IPS-18c (cell line): ENCODE results near the gene FANCI.

ENCODE experiments used
- H3K4me3 ChIP-seq: 2 replicates; pipeline ENCODE4 v1.7.0; 2013; ENCODE audit warnings: low read depth, mild to moderate bottlenecking, low read length, moderate library complexity; ENCODE audit not compliant: insufficient read depth
- H3K9me3 ChIP-seq: one replicate; pipeline ENCODE4 v1.6.1; 2013; ENCODE audit warnings: mild to moderate bottlenecking, low read length, moderate library complexity; ENCODE audit not compliant: control insufficient read depth, insufficient read depth

Gene FANCI

DNA sequence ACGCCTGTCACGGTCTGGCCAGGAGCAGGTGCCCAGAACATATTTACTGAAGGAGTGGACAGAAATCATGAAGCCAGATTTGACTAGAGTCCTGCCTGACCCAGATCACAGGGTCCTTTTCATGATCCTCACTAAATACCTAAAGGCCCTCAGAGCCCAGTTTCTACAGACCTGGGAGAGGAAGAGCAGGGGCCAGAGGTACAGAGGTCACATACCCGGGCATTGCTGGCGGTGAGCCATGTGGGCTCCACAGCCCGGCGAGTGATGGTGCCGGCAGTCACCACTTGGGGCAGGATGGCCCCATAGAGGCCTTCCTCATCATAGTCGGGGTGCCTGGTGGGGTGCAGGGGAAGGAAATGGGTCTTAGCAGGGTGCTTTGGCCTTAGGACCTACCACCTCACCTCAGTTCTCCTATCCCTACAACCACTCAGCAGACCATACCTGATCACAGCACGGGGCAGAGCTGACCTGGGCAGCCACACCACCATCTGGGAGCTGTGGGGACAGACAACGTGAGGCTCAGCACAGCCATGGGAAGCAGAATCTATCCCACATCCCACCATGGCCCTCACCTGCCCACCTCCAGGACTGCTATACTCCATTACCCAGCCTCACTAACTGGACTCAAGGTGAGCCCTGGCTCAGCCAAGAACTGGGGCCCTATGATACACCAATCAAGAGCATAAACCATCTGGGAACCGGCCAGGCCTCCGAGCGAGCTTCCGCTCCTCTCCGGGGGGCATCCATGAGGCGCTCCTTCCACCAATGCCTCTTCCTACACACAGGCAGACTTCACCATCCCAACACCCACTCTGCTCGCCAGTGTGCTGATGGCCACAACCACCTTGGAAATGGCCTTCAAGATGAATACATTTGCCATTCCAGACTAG lies 78.0 kb downstream of the FANCI start:
- Histone ChIP-seq H3K9me3 (no peaks in the 10 kb centered on the region), H3K4me3 (no peak overlapping the region)

DNA sequence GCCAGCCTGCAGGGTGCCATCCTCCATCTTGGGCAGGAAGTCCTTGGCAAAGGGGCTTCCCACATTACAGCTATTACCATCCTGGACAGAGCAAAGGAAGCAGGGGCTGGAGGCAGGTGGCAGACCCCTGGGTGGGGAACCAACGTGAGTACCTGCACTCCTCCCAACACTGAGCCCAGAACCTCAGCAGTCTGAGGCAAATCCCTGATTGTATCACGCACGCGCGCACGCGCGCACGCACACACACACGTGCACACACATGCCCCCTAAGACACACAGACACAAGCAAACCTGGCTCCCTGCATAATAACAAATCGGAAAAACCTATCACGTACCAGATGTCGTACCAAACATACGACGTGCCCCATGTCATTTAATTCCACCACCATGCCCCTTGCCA lies 79.0 kb downstream of the FANCI start:
- H3K4me3 ChIP-seq = no peak overlapping the region
- no peaks in the 10 kb centered on the region for H3K9me3 ChIP-seq

DNA sequence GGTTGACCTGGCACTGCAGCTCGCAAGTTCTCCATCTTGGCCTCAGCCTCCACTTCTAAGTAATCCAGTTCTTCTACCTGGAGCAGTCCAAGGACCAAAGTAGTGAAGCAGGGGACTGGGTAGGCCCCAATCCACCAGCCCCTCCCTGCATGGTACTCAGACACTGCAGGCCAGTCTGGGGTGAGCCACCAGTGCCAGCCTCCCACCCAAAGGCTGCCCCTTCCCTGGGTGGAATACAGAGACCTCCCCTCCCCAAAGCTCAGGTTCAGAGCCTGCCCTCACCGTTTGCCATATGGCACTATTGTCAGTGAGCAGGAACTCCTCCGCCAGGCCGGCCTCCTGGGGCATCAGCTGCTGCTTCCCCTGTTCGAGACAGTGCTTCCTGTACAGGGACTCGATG lies 80.0 kb downstream of the FANCI start:
- H3K4me3 ChIP-seq = no peak overlapping the region
- H3K9me3 ChIP-seq = no peaks in the 10 kb centered on the region

GRCh38 chr15:89325039-89325803 lies 81.4 kb downstream of the FANCI start:
- Histone ChIP-seq H3K9me3 (no peaks in the 10 kb centered on the region), H3K4me3 (no peak overlapping the region)

- Histone ChIP-seq H3K9me3 (no peaks in the 10 kb centered on the region), H3K4me3 (no peak overlapping the region)
These were observed 82.5 kb downstream of the FANCI start for GRCh38 chr15:89326316-89326715.

- Histone ChIP-seq H3K4me3 (no peak overlapping the region), H3K9me3 (no peaks in the 10 kb centered on the region)
These were observed 83.3 kb downstream of the FANCI start for GRCh38 chr15:89327113-89327512.

- H3K4me3 ChIP-seq = no peak overlapping the region
- H3K9me3 ChIP-seq = no peaks in the 10 kb centered on the region
These were observed 84.8 kb downstream of the FANCI start for GRCh38 chr15:89328398-89329254.

DNA sequence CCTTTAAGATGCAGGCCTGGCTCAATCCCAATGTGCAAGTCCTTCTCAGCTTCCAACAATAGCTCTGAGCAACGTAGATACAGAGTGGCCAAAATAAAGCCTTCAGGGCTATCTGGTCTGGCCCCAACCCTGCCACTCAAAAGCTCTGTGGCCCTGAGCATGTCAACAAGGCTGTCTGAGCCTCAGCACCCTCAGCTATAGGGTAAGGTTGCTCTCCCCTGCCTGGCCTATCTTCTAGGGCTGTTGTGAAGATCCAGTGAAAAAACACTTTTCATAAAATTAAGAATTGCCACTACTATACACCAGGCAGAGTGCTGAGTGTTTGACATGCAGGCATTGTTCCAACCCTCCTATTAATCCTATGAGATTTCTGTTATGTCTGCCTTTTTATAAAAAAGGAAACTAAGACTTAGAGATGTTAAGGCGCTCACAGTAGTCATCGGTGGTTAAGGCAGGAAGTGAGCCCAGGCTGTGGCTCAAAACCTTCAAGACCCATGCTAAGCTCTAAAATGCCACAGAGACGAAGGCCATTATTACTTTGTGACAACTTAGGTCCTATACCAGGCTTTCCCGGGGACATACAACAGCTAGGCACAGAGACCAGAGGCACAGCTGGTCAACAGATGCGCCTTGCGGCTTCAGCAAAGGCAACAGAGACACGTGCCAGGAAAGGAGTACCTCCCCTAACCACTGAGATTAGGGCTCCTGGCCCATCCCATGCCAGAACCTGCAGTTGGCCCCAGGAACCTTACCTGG lies 85.7 kb downstream of the FANCI start:
- no peaks in the 10 kb centered on the region for H3K9me3 ChIP-seq
- H3K4me3 ChIP-seq = no peak overlapping the region

DNA sequence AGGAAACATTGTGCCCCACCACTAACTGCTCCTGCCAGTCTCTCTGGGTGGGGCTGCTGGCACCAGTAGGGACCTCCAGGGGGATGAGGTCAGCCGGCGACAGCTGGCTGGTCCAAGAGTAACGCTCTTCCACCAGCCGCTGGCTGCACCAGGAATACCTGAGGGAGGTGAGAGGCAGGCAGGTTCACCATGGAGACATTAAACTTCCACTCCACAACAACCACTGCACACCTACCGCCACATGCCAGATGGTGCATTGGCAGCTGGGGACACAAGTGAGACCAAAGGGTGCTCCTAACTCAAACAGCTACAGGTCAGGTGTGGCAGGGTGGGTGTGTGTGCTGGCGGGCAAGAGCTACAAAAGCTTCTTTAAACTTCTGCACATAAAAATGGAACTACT lies 86.3 kb downstream of the FANCI start:
- H3K4me3 ChIP-seq = no peak overlapping the region
- H3K9me3 ChIP-seq = no peaks in the 10 kb centered on the region

- Histone ChIP-seq H3K4me3 (no peak overlapping the region), H3K9me3 (no peaks in the 10 kb centered on the region)
These were observed 87.3 kb downstream of the FANCI start for GRCh38 chr15:89330881-89331595.

- H3K9me3 ChIP-seq = no peaks in the 10 kb centered on the region
- H3K4me3 ChIP-seq = no peak overlapping the region
These were observed 88.7 kb downstream of the FANCI start for GRCh38 chr15:89332446-89332845.

- Histone ChIP-seq H3K9me3 (no peaks in the 10 kb centered on the region), H3K4me3 (peak overlapping the region; percentile 95)
These were observed 89.5 kb downstream of the FANCI start for GRCh38 chr15:89333011-89333860.

DNA sequence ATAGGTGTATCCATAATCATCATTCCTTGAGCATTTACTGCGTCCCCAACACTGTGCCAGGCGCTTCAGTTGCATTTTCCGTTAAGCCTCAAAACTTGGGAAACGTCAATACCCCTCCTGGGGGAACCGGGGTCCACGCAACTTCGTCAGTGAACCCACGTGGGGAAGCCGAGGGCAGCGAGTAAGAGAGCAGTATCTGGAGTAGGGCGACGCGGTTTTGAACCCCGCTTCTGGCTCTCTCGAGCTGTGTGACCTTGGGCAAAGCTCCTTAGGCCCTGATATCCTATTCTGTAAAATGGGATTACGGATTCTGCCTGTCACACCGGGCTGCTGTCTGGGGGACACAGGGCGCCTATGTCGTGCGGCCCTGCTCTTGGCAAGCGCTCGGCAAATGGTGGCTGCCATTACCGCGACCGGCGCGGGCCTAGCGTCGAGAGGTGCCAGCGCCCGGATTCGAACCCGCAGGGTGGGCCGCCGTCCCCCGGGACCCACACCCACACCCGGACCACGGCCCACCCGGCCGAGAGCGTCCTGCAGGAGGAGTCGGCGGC lies 90.3 kb downstream of the FANCI start:
- H3K4me3 ChIP-seq = peak overlapping the region; percentile 95
- no peaks in the 10 kb centered on the region for H3K9me3 ChIP-seq

DNA sequence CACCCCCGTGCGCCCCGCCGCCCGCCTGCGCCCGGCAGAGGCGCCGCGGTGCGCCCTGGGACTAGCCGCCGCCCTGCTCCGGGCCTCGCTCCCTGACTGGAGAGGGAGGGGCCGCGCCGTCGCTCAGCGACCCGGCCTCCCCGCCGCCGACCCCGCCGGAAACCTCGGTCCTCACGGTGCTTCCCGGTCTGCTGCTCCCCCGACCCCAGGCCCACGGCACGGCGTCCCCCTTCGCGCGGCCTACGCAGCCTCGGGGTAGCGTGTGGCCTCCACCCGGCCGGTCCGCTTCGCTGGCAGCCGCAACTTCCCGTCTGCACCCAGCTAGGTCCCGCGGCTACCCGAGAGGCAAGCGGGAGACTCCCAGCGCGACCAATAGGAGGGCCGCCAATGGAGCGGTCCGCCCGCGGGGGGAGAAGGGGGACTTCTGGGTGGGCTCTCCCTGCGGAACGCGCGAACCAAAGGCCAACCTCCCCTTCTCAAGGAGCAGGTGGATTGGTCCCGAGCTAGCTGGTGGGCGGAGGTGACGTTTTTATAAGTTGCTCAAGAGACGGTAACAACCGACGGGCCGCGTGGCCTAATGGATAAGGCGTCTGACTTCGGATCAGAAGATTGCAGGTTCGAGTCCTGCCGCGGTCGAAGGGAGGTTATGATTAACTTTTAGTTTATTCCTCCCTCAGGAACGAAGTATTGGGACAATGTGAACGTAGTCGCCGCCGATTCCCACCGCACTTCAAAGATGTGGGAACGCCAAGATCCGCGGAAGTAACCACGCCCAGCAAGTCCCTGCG lies 90.9 kb downstream of the FANCI start, which contains the start of gene POLG:
Gene POLG (minus strand): TSS at position 315 of the 788 bp plus-strand sequence. CDS start 1,070 bp downstream, outside the sequence.
- no peaks in the 10 kb centered on the region for H3K9me3 ChIP-seq
- H3K4me3 ChIP-seq = peak within 1 kb of the TSS; percentile 95
